HepG2 (cell line): Measurements from ENCODE around the gene GPR32. TPM values are rescaled to one million over a fixed set of nuclear protein-coding genes. Genes with fewer than 3 reads are reported as not detected.

Experiments used
- ATAC-seq: fragments of 200-7000 bp; cut with Tn5 transposase; 3 replicates; pipeline ENCODE4 v1.9.1; 2020; ENCODE audit warnings: mild to moderate bottlenecking, moderate library complexity
- BruUV-seq: library from RNA; stranded (reverse); fragments of 400-500 nt; replicated peaks from 2 replicates; lab custom pipeline; 2021; lab: Mats Ljungman, UMichigan
- CTCF ChIA-PET: fragments of 300-600 bp; formaldehyde crosslinking; extraction: SDS; loops from one replicate; lab custom pipeline; 2021; ENCODE audit warnings: low total read pairs, inconsistent platforms, low intra/inter-chr PET ratio; lab: Yijun Ruan, JAX
- POLR2A ChIA-PET: fragments of 350-600 bp; sonication (Branson Sonifier 250); formaldehyde crosslinking; loops from one replicate; lab custom pipeline; 2020; ENCODE audit warnings: antibody characterized with exemption, inconsistent platforms; lab: Yijun Ruan, JAX
- DNase-seq: peaks from one replicate; pipeline ENCODE4 v3.0.0-alpha.2; 2015; ENCODE audit warnings: low spot score
- FAIRE-seq: peaks from 3 replicates; lab custom pipeline; 2011; peaks lifted over from hg19 to GRCh38; lab: Jason Lieb, UNC
- H2AFZ ChIP-seq: one replicate; pipeline ENCODE4 v1.6.1; 2011; ENCODE audit warnings: low read length, inconsistent platforms
- H3K27ac ChIP-seq: fragments of 300-600 bp; 3 replicates; pipeline ENCODE4 v1.8.0; 2011; ENCODE audit warnings: mixed run types, mild to moderate bottlenecking, mixed read lengths, low read length, inconsistent platforms; ENCODE audit not compliant: insufficient read depth; ENCODE audit errors: extremely low read length
- H3K27me3 ChIP-seq, 2 experiments: fragments of 200-600 bp in 1 of 2; 2 replicates in 1 of 2; 3 replicates in 1 of 2; pipeline versions ENCODE4 v1.6.0 to v1.8.0; 2011; ENCODE audit warnings: low read length in 2 of 2, mild to moderate bottlenecking in 2 of 2, moderate library complexity in 2 of 2, inconsistent platforms in 1 of 2; ENCODE audit not compliant: insufficient read depth in 2 of 2, control insufficient read depth in 1 of 2
- H3K36me3 ChIP-seq, 2 experiments: fragments of 200-600 bp in 1 of 2; replicated peaks in 1 of 2; 2 replicates in 1 of 2; 3 replicates in 1 of 2; pipeline versions ENCODE4 v1.5.1 to v1.8.0; 2011; ENCODE audit warnings: low read length in 2 of 2, inconsistent platforms in 1 of 2; ENCODE audit not compliant: insufficient read depth in 2 of 2, control insufficient read depth in 1 of 2
- H3K4me1 ChIP-seq: 2 replicates; pipeline ENCODE4 v1.5.1; 2012; ENCODE audit warnings: low read length, inconsistent platforms; ENCODE audit not compliant: insufficient read depth
- H3K4me2 ChIP-seq: 2 replicates; pipeline ENCODE4 v1.6.0; 2011; ENCODE audit warnings: low read depth, low read length, inconsistent platforms
- H3K4me3 ChIP-seq, 3 experiments: fragments of 200-600 bp in 1 of 3; sonication (generic), shearing (Covaris generic) in 1 of 3; replicated peaks in 1 of 3; 2 replicates each; pipeline ENCODE4 v1.5.1; 2011 to 2016; ENCODE audit warnings: low read length in 3 of 3, inconsistent platforms in 2 of 3, low read depth in 2 of 3, mild to moderate bottlenecking in 2 of 3, control low read depth in 1 of 3, mixed read lengths in 1 of 3; ENCODE audit not compliant: insufficient read depth in 1 of 3
- H3K79me2 ChIP-seq: one replicate; pipeline ENCODE4 v1.6.1; 2011; ENCODE audit warnings: low read length, inconsistent platforms; ENCODE audit not compliant: insufficient read depth
- H3K9ac ChIP-seq: 2 replicates; pipeline ENCODE4 v1.6.0; 2011; ENCODE audit warnings: mild to moderate bottlenecking, low read depth, low read length, inconsistent platforms; ENCODE audit not compliant: insufficient read depth
- H3K9me3 ChIP-seq: 2 replicates; pipeline ENCODE4 v1.5.1; 2012; ENCODE audit warnings: mild to moderate bottlenecking, low read length
- H4K20me1 ChIP-seq: 2 replicates; pipeline ENCODE4 v1.6.0; 2011; ENCODE audit warnings: inconsistent platforms, mild to moderate bottlenecking, low read length, moderate library complexity; ENCODE audit not compliant: insufficient read depth
- ARID4A ChIP-seq: sonication (generic); formaldehyde crosslinking; IDR thresholded peaks from 2 replicates; pipeline ENCODE4 v1.5.0; 2020; ENCODE audit warnings: mild to moderate bottlenecking, missing genetic modification reagents, borderline replicate concordance
- ATF7-NPFF ChIP-seq: sonication (generic); formaldehyde crosslinking; IDR thresholded peaks from 2 replicates; pipeline ENCODE4 v1.8.1; 2023; ENCODE audit warnings: mild to moderate bottlenecking, low read depth, missing genetic modification reagents, moderate library complexity
- HNRNPK ChIP-seq: fragments of 200-400 bp; formaldehyde crosslinking; IDR thresholded peaks from 2 replicates; pipeline ENCODE4 v1.6.1; 2018; ENCODE audit warnings: low read length, low read depth, moderate library complexity, mild to moderate bottlenecking; ENCODE audit not compliant: poor library complexity, severe bottlenecking
- HOMEZ ChIP-seq: IDR thresholded peaks from 2 replicates; pipeline ENCODE4 v1.6.1; 2016; ENCODE audit warnings: low read depth
- KMT2A ChIP-seq: sonication (generic); formaldehyde crosslinking; IDR thresholded peaks from 2 replicates; pipeline ENCODE4 v1.4.0; 2020; ENCODE audit warnings: missing genetic modification reagents
- MTA1 ChIP-seq: sonication (generic); formaldehyde crosslinking; IDR thresholded peaks from 2 replicates; pipeline ENCODE4 v1.4.0; 2020; ENCODE audit warnings: missing genetic modification reagents, mild to moderate bottlenecking, borderline replicate concordance
- NCOA2 ChIP-seq: sonication (generic); formaldehyde crosslinking; IDR thresholded peaks from 2 replicates; pipeline ENCODE4 v1.8.0; 2022; ENCODE audit warnings: inconsistent platforms
- RBM22 ChIP-seq: fragments of 200-400 bp; formaldehyde crosslinking; optimal IDR thresholded peaks from 2 replicates; pipeline ENCODE3; 2017; ENCODE audit warnings: mild to moderate bottlenecking, low read length, moderate library complexity
- SRF ChIP-seq: IDR thresholded peaks from 2 replicates; pipeline ENCODE4 v1.6.1; 2011; ENCODE audit warnings: mild to moderate bottlenecking, low read depth, low read length, moderate library complexity
- SRSF1 ChIP-seq: fragments of 200-400 bp; formaldehyde crosslinking; optimal IDR thresholded peaks from 2 replicates; pipeline ENCODE3; 2017; ENCODE audit warnings: mild to moderate bottlenecking, low read depth, low read length, moderate library complexity
- TBX2 ChIP-seq: sonication (generic); formaldehyde crosslinking; IDR thresholded peaks from 2 replicates; pipeline ENCODE4 v1.5.0; 2020; ENCODE audit warnings: missing genetic modification reagents, mild to moderate bottlenecking, borderline replicate concordance
- ZBTB34 ChIP-seq: sonication (generic); formaldehyde crosslinking; IDR thresholded peaks from 2 replicates; pipeline ENCODE4 v1.8.0; 2022; ENCODE audit warnings: mild to moderate bottlenecking, missing genetic modification reagents
- ZBTB7A ChIP-seq: sonication (generic); formaldehyde crosslinking; IDR thresholded peaks from 2 replicates; pipeline ENCODE4 v1.8.0; 2022; ENCODE audit warnings: mild to moderate bottlenecking, missing genetic modification reagents
- ZNF761 ChIP-seq: sonication (generic); formaldehyde crosslinking; conservative IDR thresholded peaks from 2 replicates; pipeline ENCODE4 v1.4.0; 2020; ENCODE audit warnings: mild to moderate bottlenecking, missing genetic modification reagents
- ZNF768 ChIP-seq: sonication (generic); formaldehyde crosslinking; IDR thresholded peaks from 2 replicates; pipeline ENCODE4 v1.4.0; 2020; ENCODE audit warnings: missing genetic modification reagents
- ZNF780A ChIP-seq: sonication (generic); formaldehyde crosslinking; IDR thresholded peaks from 2 replicates; pipeline ENCODE4 v1.8.0; 2022; ENCODE audit warnings: mild to moderate bottlenecking, missing genetic modification reagents, moderate library complexity
- whole genome bisulfite sequencing: methylation state at CpG from one replicate; pipeline ENCODE4 v1.1.6; 2017; ENCODE audit warnings: low lambda C conversion rate; 5-methylcytosine and 5-hydroxymethylcytosine counted together
- in situ Hi-C: cut with HindIII; loops from 2 replicates; pipeline ENCODE4 v1.10.0; 2017; ENCODE audit warnings: low pct_unique_long_range_greater_than_20kb; ENCODE audit not compliant: extremely low pct_ligation_motif_present
- intact Hi-C: fragments of 100-400 bp; cut with micrococcal nuclease; formaldehyde crosslinking; loops from one replicate; pipeline ENCODE4 v1.10.0; 2022; ENCODE audit not compliant: unreplicated experiment
- polyA plus RNA-seq, 8 experiments: library from polyadenylated mRNA; depleted of rRNA in 3 of 8; stranded (reverse) in 7 of 8; unstranded in 1 of 8; fragments of >200 nt; fragmentation: Illumina TruSeq in 4 of 8; extraction: Trizol in 4 of 8; gene quantifications; 2 replicates each; pipeline versions ENCODE4 v1.2.1 to v1.2.3, GENCODE V29; 2011 to 2016; ENCODE audit warnings: low read depth in 4 of 8, missing spikeins in 1 of 8, mixed read lengths in 1 of 8; ENCODE audit not compliant: insufficient read depth in 1 of 8
- total RNA-seq, 5 experiments: library from RNA; depleted of rRNA; stranded (reverse); fragments of >200 nt; fragmentation: Illumina TruSeq; extraction: Trizol; gene quantifications; 2 replicates each; pipeline ENCODE4 v1.2.3, GENCODE V29; 2016; ENCODE audit warnings: low read depth in 1 of 5

GPR32 gene
- total and polyA plus RNA-seq, 2 of the 13 experiments (the other 11 are each of a cell fraction or from before 2014, with no cell fraction given): not detected

GRCh38 chr19:50794876-50795663, 24.8 kb downstream of the GPR32 start:
- WGBS: 80% methylated on average over 8 of the region's 18 CpGs
- BruUV-seq: TSS peak; percentile 6
- in situ Hi-C loops: loop anchor here (25.0 kb wide), 1 partner anchor 433 kb away; the partner anchor contains the start of gene NAPSA
- peaks cover 2% of the 10 kb centered on the region for H3K79me2 ChIP-seq
- H3K9ac ChIP-seq: no peak overlapping the region
- intact Hi-C loops: no loop called here
- ChIA-PET CTCF (no interaction called here), POLR2A (interaction anchor here (2.6 kb wide), 1 partner anchor 9 kb away, joined by 27 read pairs; no protein-coding TSS in a partner anchor)
- H3K4me1 ChIP-seq: peaks cover 24% of the 10 kb centered on the region
- H3K27ac ChIP-seq: no peak overlapping the region
- H3K36me3 ChIP-seq: peaks cover 20 to 27% of the 10 kb centered on the region in 2 experiments; a peak in 4 of 5 replicates
- no peak for FAIRE-seq
- DNase-seq: no peak
- H3K4me2 ChIP-seq: no peak overlapping the region
- peak; percentile 13 for ATAC-seq
- H2AFZ ChIP-seq: no peak overlapping the region
- peaks cover 29% of the 10 kb centered on the region for H4K20me1 ChIP-seq
- no peaks in the 10 kb centered on the region for H3K9me3 ChIP-seq
- H3K27me3 ChIP-seq: no peaks in the 10 kb centered on the region; a peak in 1 of 5 replicates
- no peak overlapping the region for H3K4me3 ChIP-seq
- TF ChIP-seq ZBTB7A (CRISPR knock-in tag) (peak; percentile 54; the same call in 1 of the 2 replicates), ATF7-NPFF (peak; percentile 71; the same call in 1 of the 2 replicates), HOMEZ (CRISPR knock-in tag) (no peak), NCOA2 (CRISPR knock-in tag) (peak; percentile 10; the same call in 1 of the 2 replicates), RBM22 (peak; percentile 95), ZNF761 (CRISPR knock-in tag) (peak; percentile 17; the same call in 1 of the 2 replicates), ZBTB34 (CRISPR knock-in tag) (peak; percentile 44; the same call in 1 of the 2 replicates), ZNF768 (CRISPR knock-in tag) (peak; percentile 62; the same call in 1 of the 2 replicates), HNRNPK (peak; percentile 16), MTA1 (CRISPR knock-in tag) (peak; percentile 19; the same call in 1 of the 2 replicates), ZNF780A (CRISPR knock-in tag) (0 out of 2 replicates have a peak, but pooled peaks have one; percentile 53), KMT2A (CRISPR knock-in tag) (no peak), SRSF1 (peak; percentile 33), TBX2 (0 out of 2 replicates have a peak, but pooled peaks have one; percentile 26), ARID4A (CRISPR knock-in tag) (no peak), SRF (no peak)
